Measurements from ENCODE around the gene ARL4A. TPM values are rescaled to one million over a fixed set of nuclear protein-coding genes. Genes with fewer than 3 reads are reported as not detected.

Gene ARL4A
- total and polyA plus RNA-seq, 11 donors: 10.5 to 25.9 (median 14.5) TPM

- no peaks in the 10 kb centered on the region for H3K27me3 ChIP-seq
- no peak overlapping the region for H3K27ac ChIP-seq
- H3K9me3 ChIP-seq: no peaks in the 10 kb centered on the region
- ATAC-seq: peak in 1 of 4 donors; percentile 45
- 71 to 93% (median 76%) methylated on average over 2 of the region's 2 CpGs for WGBS, 4 donors
- H3K36me3 ChIP-seq: no peaks in the 10 kb centered on the region
- no peak for DNase-seq
- intact Hi-C loops (cut with DNase I): no loop called here
- H3K4me3 ChIP-seq: no peak overlapping the region
- TF ChIP-seq POLR2A (IDR thresholded peaks at IDR 0.05) (no peak), CTCF (IDR thresholded peaks at IDR 0.05) (no peak)
- peaks cover 0 to 13% (median 0%) of the 10 kb centered on the region in 12 donors for H3K4me1 ChIP-seq
Measured at GRCh38 chr7:12737836-12738235, 50.4 kb downstream of the ARL4A start.

GRCh38 chr7:12738665-12739064, 51.2 kb downstream of the ARL4A start:
- intact Hi-C loops (cut with DNase I): no loop called here
- Histone ChIP-seq H3K27ac (no peak overlapping the region), H3K9me3 (no peaks in the 10 kb centered on the region), H3K4me3 (no peak overlapping the region), H3K4me1 (peaks cover 0 to 13% (median 0%) of the 10 kb centered on the region in 12 donors), H3K36me3 (no peaks in the 10 kb centered on the region), H3K27me3 (no peaks in the 10 kb centered on the region)
- DNase-seq (no peak), ATAC-seq (no peak)
- 49 to 90% (median 69%) methylated on average over 2 of the region's 2 CpGs for WGBS, 4 donors
- TF ChIP-seq POLR2A (IDR thresholded peaks at IDR 0.05): no peak
- TF ChIP-seq CTCF (IDR thresholded peaks at IDR 0.05): no peak

Other genes starting within 250 kb of the ARL4A start
- 1 to 10 TPM in 2 of 9 donors, under 1 TPM in 3, not detected in 4; 0.12 to 1.7 (median 0.90) TPM for gene SCIN, start 116.9 kb upstream of the ARL4A start, total RNA-seq
- gene SCIN, start 116.9 kb upstream of the ARL4A start, polyA plus RNA-seq: under 1 TPM in 1 of 2 donors, not detected in 1; 0.01 TPM

All from heart left ventricle (tissue), 16 donors.